HG02884 (cell line): Measurements from ENCODE around the gene HAVCR2.

ENCODE experiments used
- ATAC-seq: cut with Tn5 transposase; IDR thresholded peaks from one replicate; pipeline ENCODE4 v1.9.1; 2021; ENCODE audit warnings: mild to moderate bottlenecking, moderate library complexity; ENCODE audit not compliant: unreplicated experiment

The HAVCR2 gene

GRCh38 chr5:157108976-157109375 lies at the start of gene HAVCR2:
Gene HAVCR2, minus strand, starts transcription at chr5:157109044. Its CDS starts 61 bp downstream, at chr5:157108983.
- peak; percentile 67 for ATAC-seq

GRCh38 chr5:157157293-157157891 lies 48.5 kb upstream of the HAVCR2 start:
- ATAC-seq, result no peak

- no peak for ATAC-seq
These were observed 46.5 kb upstream of the HAVCR2 start for GRCh38 chr5:157155297-157155696.

GRCh38 chr5:157150995-157151394 lies 42.2 kb upstream of the HAVCR2 start:
- ATAC-seq, result no peak

GRCh38 chr5:157148734-157149615 lies 40.1 kb upstream of the HAVCR2 start:
- peak; percentile 62 for ATAC-seq

GRCh38 chr5:157143127-157143971 lies 34.5 kb upstream of the HAVCR2 start:
- ATAC-seq, result peak; percentile 35

- peak; percentile 100 for ATAC-seq
These were observed 33.7 kb upstream of the HAVCR2 start, which contains the start of gene MED7 for GRCh38 chr5:157142317-157143126. Gene MED7, minus strand, starts transcription at chr5:157142865. Its CDS starts 3,434 bp downstream, at chr5:157139431.

GRCh38 chr5:157137691-157138090 lies 28.8 kb upstream of the HAVCR2 start:
- ATAC-seq, result no peak

- ATAC-seq, result no peak
These were observed 23.4 kb upstream of the HAVCR2 start for GRCh38 chr5:157132281-157132612.

GRCh38 chr5:157130925-157131324 lies 22.1 kb upstream of the HAVCR2 start:
- ATAC-seq, result peak; percentile 44

- no peak for ATAC-seq
These were observed 12.9 kb upstream of the HAVCR2 start for GRCh38 chr5:157121709-157122108.

- no peak for ATAC-seq
These were observed 11.3 kb upstream of the HAVCR2 start for GRCh38 chr5:157120102-157120501.

GRCh38 chr5:157116483-157116954 lies 7.7 kb upstream of the HAVCR2 start:
- peak; percentile 87 for ATAC-seq

GRCh38 chr5:157115502-157115901 lies 6.7 kb upstream of the HAVCR2 start:
- no peak for ATAC-seq

- no peak for ATAC-seq
These were observed 6.2 kb upstream of the HAVCR2 start for GRCh38 chr5:157115012-157115411.

GRCh38 chr5:157113002-157113401 lies 4.2 kb upstream of the HAVCR2 start:
- ATAC-seq, result no peak

GRCh38 chr5:157109744-157110143 lies 900 bp upstream of the HAVCR2 start:
- peak; percentile 75 for ATAC-seq

- no peak for ATAC-seq
These were observed 1.3 kb downstream of the HAVCR2 start for GRCh38 chr5:157107508-157107907.

GRCh38 chr5:157106630-157107461 lies 2.0 kb downstream of the HAVCR2 start:
- peak; percentile 25 for ATAC-seq
